Fibroblast of lung (primary cell): ENCODE data around the gene HLA-DMA. TPM values are rescaled to one million over a fixed set of nuclear protein-coding genes. Genes with fewer than 3 reads are reported as not detected.

Experiments
- DNase-seq, 2 donors: peaks; one replicate each; pipeline versions ENCODE4 v3.0.0 to v3.0.0-alpha.2; 2010; ENCODE audit warnings: low read depth in 2 of 2
- H2AFZ ChIP-seq: 2 replicates; pipeline ENCODE4 v1.5.1; 2012; ENCODE audit warnings: low read length, control low read depth, inconsistent platforms
- H3K27ac ChIP-seq: 2 replicates; pipeline ENCODE4 v1.5.1; 2011; ENCODE audit warnings: low read length, control low read depth; ENCODE audit not compliant: insufficient read depth
- H3K27me3 ChIP-seq: 2 replicates; pipeline ENCODE4 v1.5.1; 2011; ENCODE audit warnings: mild to moderate bottlenecking, low read length; ENCODE audit not compliant: control insufficient read depth, insufficient read depth
- H3K36me3 ChIP-seq: 2 replicates; pipeline ENCODE4 v1.5.1; 2011; ENCODE audit warnings: low read length; ENCODE audit not compliant: control insufficient read depth, insufficient read depth
- H3K4me1 ChIP-seq: 2 replicates; pipeline ENCODE4 v1.5.1; 2011; ENCODE audit warnings: low read length; ENCODE audit not compliant: control insufficient read depth, insufficient read depth; ENCODE audit errors: extremely low read depth
- H3K4me2 ChIP-seq: 2 replicates; pipeline ENCODE4 v1.5.1; 2011; ENCODE audit warnings: low read length, control low read depth; ENCODE audit not compliant: insufficient read depth; ENCODE audit errors: extremely low read depth
- H3K4me3 ChIP-seq, 4 experiments: fragments of 200-600 bp in 1 of 4; sonication (generic) in 1 of 4; replicated peaks in 1 of 4; 2 replicates each; pipeline ENCODE4 v1.5.1; 2011 to 2016; ENCODE audit warnings: low read length in 4 of 4, low read depth in 3 of 4, mild to moderate bottlenecking in 3 of 4, control low read depth in 2 of 4, inconsistent platforms in 1 of 4, mixed read lengths in 1 of 4; ENCODE audit not compliant: insufficient read depth in 1 of 4; ENCODE audit errors: control extremely low read depth in 1 of 4
- H3K79me2 ChIP-seq: 2 replicates; pipeline ENCODE4 v1.5.1; 2012; ENCODE audit warnings: mild to moderate bottlenecking, low read length, inconsistent platforms; ENCODE audit not compliant: control insufficient read depth, insufficient read depth
- H3K9ac ChIP-seq: 2 replicates; pipeline ENCODE4 v1.5.1; 2011; ENCODE audit warnings: mild to moderate bottlenecking, low read length, control low read depth; ENCODE audit not compliant: insufficient read depth
- H3K9me3 ChIP-seq: 2 replicates; pipeline ENCODE4 v1.5.1; 2012; ENCODE audit warnings: low read depth, low read length; ENCODE audit not compliant: control insufficient read depth, insufficient read depth
- H4K20me1 ChIP-seq: 2 replicates; pipeline ENCODE4 v1.5.1; 2011; ENCODE audit warnings: low read length; ENCODE audit not compliant: control insufficient read depth, insufficient read depth; ENCODE audit errors: extremely low read depth
- EZH2 ChIP-seq: IDR thresholded peaks from 2 replicates; pipeline ENCODE4 v1.5.1; 2012; ENCODE audit warnings: low read length, control low read depth, mild to moderate bottlenecking; ENCODE audit errors: missing control alignments
- polyA plus RNA-seq, 2 donors: library from polyadenylated mRNA; depleted of rRNA in 1 of 2; stranded (reverse) in 1 of 2; unstranded in 1 of 2; fragments of >200 nt; gene quantifications; 2 replicates each; pipeline ENCODE4 v1.2.1, GENCODE V29; 2011 to 2012; ENCODE audit warnings: missing spikeins in 1 of 2
- total RNA-seq: library from RNA; depleted of rRNA; stranded (reverse); fragments of >200 nt; gene quantifications from 2 replicates; pipeline ENCODE4 v1.2.1, GENCODE V29; 2014
- TF ChIP-seq, protein P1 (sequence below), 2 donors: IDR thresholded peaks in 1 of 2; conservative IDR thresholded peaks in 1 of 2; 1 replicate in 1 of 2; 2 replicates in 1 of 2; pipeline ENCODE4 v1.5.1; 2011 to 2012; ENCODE audit warnings: low read length in 2 of 2, control low read depth in 1 of 2, inconsistent platforms in 1 of 2, low read depth in 1 of 2, mild to moderate bottlenecking in 1 of 2

HLA-DMA gene
- total and polyA plus RNA-seq, 2 donors (not counting 1 experiment from before 2014, with no cell fraction given), result 7.1 to 12.1 TPM

DNA sequence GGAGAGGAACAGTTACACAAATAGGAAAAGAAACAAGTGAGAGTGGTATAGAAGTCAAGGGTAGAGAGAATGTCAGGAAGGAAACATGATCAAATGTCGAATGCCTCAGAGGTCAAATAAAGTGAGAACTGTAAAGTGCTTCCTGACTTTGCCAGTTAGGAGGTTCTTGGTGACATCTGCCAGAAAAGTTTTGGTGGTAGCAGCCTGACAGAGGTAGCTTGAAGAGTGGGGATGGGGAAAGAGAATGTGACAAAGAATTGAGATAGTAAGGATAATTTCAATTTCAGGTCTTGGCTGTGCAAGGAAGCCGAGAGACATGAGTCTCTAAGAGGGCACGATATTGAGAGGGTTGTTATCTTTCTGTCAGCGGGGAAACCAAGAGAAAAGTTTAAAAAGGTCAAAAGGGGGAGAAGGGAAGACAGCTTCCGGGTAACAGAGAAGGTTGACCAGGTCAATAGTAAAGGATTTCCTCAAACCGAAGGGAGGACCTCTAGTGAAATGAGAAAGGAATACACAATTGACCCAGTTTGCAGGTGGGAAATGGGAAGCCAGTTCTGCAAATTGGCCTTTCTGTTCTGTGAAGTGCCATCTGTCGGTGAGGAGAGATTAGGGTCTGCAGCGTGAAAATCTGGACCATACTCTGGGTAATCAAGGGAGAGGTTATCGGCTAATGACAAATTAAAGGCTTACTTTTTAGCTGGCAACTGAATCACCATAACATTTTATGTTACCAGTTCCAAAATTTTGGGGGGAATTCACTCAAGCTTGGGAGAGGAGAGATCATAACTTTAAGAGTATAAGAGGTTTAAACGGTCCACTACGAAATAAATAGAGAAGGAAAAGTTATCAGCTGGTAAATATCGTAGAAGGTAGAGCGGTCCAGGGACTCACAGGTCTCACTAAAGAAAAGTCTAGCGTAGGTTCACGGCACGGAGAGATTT is 14.5 kb upstream of the HLA-DMA start:
- peaks cover 12% of the 10 kb centered on the region for H3K79me2 ChIP-seq
- peak overlapping the region; percentile 100 for H3K27ac ChIP-seq
- H3K36me3 ChIP-seq, result peaks cover under 1% of the 10 kb centered on the region
- no peaks in the 10 kb centered on the region for H3K27me3 ChIP-seq
- TF ChIP-seq, protein P1, sequence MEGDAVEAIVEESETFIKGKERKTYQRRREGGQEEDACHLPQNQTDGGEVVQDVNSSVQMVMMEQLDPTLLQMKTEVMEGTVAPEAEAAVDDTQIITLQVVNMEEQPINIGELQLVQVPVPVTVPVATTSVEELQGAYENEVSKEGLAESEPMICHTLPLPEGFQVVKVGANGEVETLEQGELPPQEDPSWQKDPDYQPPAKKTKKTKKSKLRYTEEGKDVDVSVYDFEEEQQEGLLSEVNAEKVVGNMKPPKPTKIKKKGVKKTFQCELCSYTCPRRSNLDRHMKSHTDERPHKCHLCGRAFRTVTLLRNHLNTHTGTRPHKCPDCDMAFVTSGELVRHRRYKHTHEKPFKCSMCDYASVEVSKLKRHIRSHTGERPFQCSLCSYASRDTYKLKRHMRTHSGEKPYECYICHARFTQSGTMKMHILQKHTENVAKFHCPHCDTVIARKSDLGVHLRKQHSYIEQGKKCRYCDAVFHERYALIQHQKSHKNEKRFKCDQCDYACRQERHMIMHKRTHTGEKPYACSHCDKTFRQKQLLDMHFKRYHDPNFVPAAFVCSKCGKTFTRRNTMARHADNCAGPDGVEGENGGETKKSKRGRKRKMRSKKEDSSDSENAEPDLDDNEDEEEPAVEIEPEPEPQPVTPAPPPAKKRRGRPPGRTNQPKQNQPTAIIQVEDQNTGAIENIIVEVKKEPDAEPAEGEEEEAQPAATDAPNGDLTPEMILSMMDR (conservative IDR thresholded peaks at IDR 0.05 in 1 of 2, IDR thresholded peaks at IDR 0.05 in 1 of 2; ENCODE audit: low read depth in 1 of 2, low read length in 2 of 2), result peak; percentile 52 to 62
- no peak for TF ChIP-seq EZH2
- peak overlapping the region; percentile 68 for H2AFZ ChIP-seq
- H3K4me2 ChIP-seq, result peak overlapping the region; percentile 99
- no peaks in the 10 kb centered on the region for H3K9me3 ChIP-seq
- peaks cover 13% of the 10 kb centered on the region for H3K4me1 ChIP-seq
- peak; percentile 49 to 61 for DNase-seq
- H3K9ac ChIP-seq, result peak overlapping the region; percentile 97
- peak overlapping the region; percentile 73 to 85 (median 78) for H3K4me3 ChIP-seq
- H4K20me1 ChIP-seq, result peaks cover 1% of the 10 kb centered on the region

DNA sequence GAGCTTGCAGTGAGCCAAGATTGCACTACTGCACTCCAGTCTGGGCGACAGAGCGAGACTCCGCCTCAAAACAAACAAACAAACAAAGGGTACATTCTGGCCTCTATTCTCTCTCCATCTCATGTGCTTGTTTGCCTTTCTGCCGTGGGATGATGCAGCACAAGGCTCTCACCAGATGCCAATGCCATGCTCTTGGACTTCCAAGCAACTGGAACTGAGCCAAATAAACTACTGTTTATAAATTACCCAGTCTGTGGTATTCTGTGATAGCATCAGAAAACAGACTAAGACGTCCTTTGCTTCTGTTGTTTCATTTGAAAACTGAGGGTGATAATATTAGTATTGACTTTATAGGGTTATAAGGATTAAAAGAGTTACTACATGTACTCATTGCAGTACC is 11.9 kb upstream of the HLA-DMA start:
- Histone ChIP-seq H3K9me3 (no peaks in the 10 kb centered on the region), H3K27me3 (no peaks in the 10 kb centered on the region), H3K4me2 (no peak overlapping the region), H3K4me1 (peaks cover 13% of the 10 kb centered on the region), H3K9ac (no peak overlapping the region), H3K79me2 (peaks cover 8% of the 10 kb centered on the region), H2AFZ (no peak overlapping the region), H4K20me1 (no peaks in the 10 kb centered on the region), H3K36me3 (no peaks in the 10 kb centered on the region), H3K27ac (no peak overlapping the region), H3K4me3 (no peak overlapping the region)
- no peak for TF ChIP-seq EZH2
- TF ChIP-seq, protein P1 (conservative IDR thresholded peaks at IDR 0.05 in 1 of 2, IDR thresholded peaks at IDR 0.05 in 1 of 2; ENCODE audit: low read depth in 1 of 2, low read length in 2 of 2), result no peak
- no peak for DNase-seq

DNA sequence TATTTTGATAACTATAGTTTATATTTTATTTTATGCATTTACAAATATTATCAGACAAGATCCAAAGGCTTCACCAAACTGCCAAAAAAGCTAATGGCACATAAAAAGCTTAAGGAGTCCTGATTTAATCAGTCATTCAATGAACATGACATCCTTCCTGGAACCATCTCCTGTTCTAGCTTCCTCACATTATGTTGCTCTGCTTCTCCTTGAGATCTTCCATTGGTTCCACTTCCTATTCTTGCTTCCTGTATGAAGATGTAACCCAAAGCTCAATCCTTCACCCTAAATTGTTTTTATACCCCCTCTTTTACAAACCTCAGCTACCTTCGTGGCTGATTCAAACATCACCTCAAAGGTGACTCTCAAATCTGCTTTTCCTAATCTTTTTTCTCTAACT is 11.0 kb upstream of the HLA-DMA start:
- TF ChIP-seq EZH2, result no peak
- TF ChIP-seq, protein P1 (conservative IDR thresholded peaks at IDR 0.05 in 1 of 2, IDR thresholded peaks at IDR 0.05 in 1 of 2; ENCODE audit: low read depth in 1 of 2, low read length in 2 of 2), result no peak
- H3K79me2 ChIP-seq, result peaks cover 8% of the 10 kb centered on the region

More for the DNA sequence above, 11.0 kb upstream of the HLA-DMA start:
- no peaks in the 10 kb centered on the region for H4K20me1 ChIP-seq
- no peak overlapping the region for H3K4me2 ChIP-seq
- no peaks in the 10 kb centered on the region for H3K36me3 ChIP-seq
- no peak overlapping the region for H3K9ac ChIP-seq
- no peak overlapping the region for H3K27ac ChIP-seq
- peaks cover 13% of the 10 kb centered on the region for H3K4me1 ChIP-seq
- no peaks in the 10 kb centered on the region for H3K9me3 ChIP-seq
- H3K4me3 ChIP-seq, result no peak overlapping the region
- H3K27me3 ChIP-seq, result no peaks in the 10 kb centered on the region
- no peak overlapping the region for H2AFZ ChIP-seq
- DNase-seq, result no peak
